PC-3 (cell line): Measurements from ENCODE around the gene CHRNB4. TPM values are rescaled to one million over a fixed set of nuclear protein-coding genes. Genes with fewer than 3 reads are reported as not detected.

ENCODE experiments used
- ATAC-seq: fragments of 200-7000 bp; cut with Tn5 transposase; 2 replicates; pipeline ENCODE4 v1.9.1; 2020; ENCODE audit warnings: mild to moderate bottlenecking, moderate library complexity
- BruUV-seq: library from RNA; stranded (reverse); fragments of 400-500 nt; replicated peaks from 2 replicates; lab custom pipeline; 2021; lab: Mats Ljungman, UMichigan
- CTCF ChIA-PET: fragments of 300-600 bp; sonication (Branson Sonifier 250); formaldehyde crosslinking; loops from one replicate; lab custom pipeline; 2022; ENCODE audit warnings: antibody characterized with exemption; lab: Charles Lee
- POLR2A ChIA-PET: fragments of 300-600 bp; sonication (Branson Sonifier 250); formaldehyde crosslinking; loops from one replicate; lab custom pipeline; 2022; ENCODE audit warnings: antibody characterized with exemption; ENCODE audit not compliant: unreplicated experiment; lab: Charles Lee
- DNase-seq: peaks from one replicate; pipeline ENCODE4 v3.0.0-alpha.2; 2015
- H2AFZ ChIP-seq: fragments of 300-600 bp; sonication (generic); 2 replicates; pipeline ENCODE4 v1.6.0; 2016; ENCODE audit warnings: antibody characterized with exemption, low read length
- H3F3A ChIP-seq: fragments of 300-600 bp; sonication (generic); one replicate; pipeline ENCODE4 v1.6.0; 2017; ENCODE audit warnings: antibody characterized with exemption, low read length, control low read depth, mild to moderate bottlenecking; ENCODE audit not compliant: unreplicated experiment
- H3K27ac ChIP-seq: fragments of 300-600 bp; sonication (generic); 2 replicates; pipeline ENCODE4 v1.5.1; 2016; ENCODE audit warnings: mild to moderate bottlenecking, low read length
- H3K27me3 ChIP-seq: fragments of 300-600 bp; sonication (generic); 2 replicates; pipeline ENCODE4 v1.6.1; 2016; ENCODE audit warnings: low read length, mixed read lengths
- H3K36me3 ChIP-seq: fragments of 300-600 bp; sonication (generic); 2 replicates; pipeline ENCODE4 v1.6.1; 2016; ENCODE audit warnings: low read depth, mixed run types, low read length, mixed read lengths
- H3K4me1 ChIP-seq: fragments of 300-600 bp; sonication (generic); 2 replicates; pipeline ENCODE4 v1.5.1; 2016; ENCODE audit warnings: low read length; ENCODE audit not compliant: insufficient read depth
- H3K4me2 ChIP-seq: fragments of 300-600 bp; sonication (generic); 2 replicates; pipeline ENCODE4 v1.6.0; 2016; ENCODE audit warnings: low read length
- H3K4me3 ChIP-seq: fragments of 300-600 bp; sonication (generic); 2 replicates; pipeline ENCODE4 v1.5.1; 2016; ENCODE audit warnings: mild to moderate bottlenecking, low read length, mixed read lengths
- H3K79me2 ChIP-seq: fragments of 300-600 bp; sonication (generic); 2 replicates; pipeline ENCODE4 v1.6.1; 2017; ENCODE audit warnings: low read length, mixed read lengths
- H3K9ac ChIP-seq: fragments of 300-600 bp; sonication (generic); 2 replicates; pipeline ENCODE4 v1.6.0; 2016; ENCODE audit warnings: mild to moderate bottlenecking, low read length
- H3K9me2 ChIP-seq: fragments of 300-600 bp; sonication (generic); replicated peaks from 2 replicates; pipeline ENCODE4 v1.6.1; 2016; ENCODE audit warnings: mixed run types, low read length, mixed read lengths
- H3K9me3 ChIP-seq: fragments of 300-600 bp; sonication (generic); 2 replicates; pipeline ENCODE4 v1.6.1; 2016; ENCODE audit warnings: low read length, mixed read lengths
- H4K20me1 ChIP-seq: fragments of 300-600 bp; sonication (generic); 2 replicates; pipeline ENCODE4 v1.6.1; 2016; ENCODE audit warnings: low read length, mixed read lengths
- EZH2 ChIP-seq: fragments of 300-600 bp; sonication (generic); IDR thresholded peaks from one replicate; pipeline ENCODE4 v1.6.1; 2017; ENCODE audit warnings: antibody characterized with exemption, mild to moderate bottlenecking, low read length; ENCODE audit not compliant: unreplicated experiment
- EZH2phosphoT487 ChIP-seq: fragments of 300-600 bp; sonication (generic); IDR thresholded peaks from 2 replicates; pipeline ENCODE4 v1.6.1; 2018; ENCODE audit warnings: mild to moderate bottlenecking, antibody characterized with exemption, low read length, borderline replicate concordance
- intact Hi-C: fragments of 100-400 bp; cut with micrococcal nuclease; formaldehyde crosslinking; loops from 2 replicates; pipeline ENCODE4 v1.9.0; 2023
- total RNA-seq: library from RNA; depleted of rRNA; stranded (reverse); fragments of >200 nt; gene quantifications from 2 replicates; pipeline ENCODE4 v1.2.3, GENCODE V29; 2014
- TF ChIP-seq, protein P1 (sequence below): fragments of 300-600 bp; sonication (generic); conservative IDR thresholded peaks from 2 replicates; pipeline ENCODE4 v1.5.1; 2017; ENCODE audit warnings: antibody characterized with exemption, low read depth, mild to moderate bottlenecking, low read length

CHRNB4 gene
- total RNA-seq, 1 experiment from 2014 or later: not detected

DNA sequence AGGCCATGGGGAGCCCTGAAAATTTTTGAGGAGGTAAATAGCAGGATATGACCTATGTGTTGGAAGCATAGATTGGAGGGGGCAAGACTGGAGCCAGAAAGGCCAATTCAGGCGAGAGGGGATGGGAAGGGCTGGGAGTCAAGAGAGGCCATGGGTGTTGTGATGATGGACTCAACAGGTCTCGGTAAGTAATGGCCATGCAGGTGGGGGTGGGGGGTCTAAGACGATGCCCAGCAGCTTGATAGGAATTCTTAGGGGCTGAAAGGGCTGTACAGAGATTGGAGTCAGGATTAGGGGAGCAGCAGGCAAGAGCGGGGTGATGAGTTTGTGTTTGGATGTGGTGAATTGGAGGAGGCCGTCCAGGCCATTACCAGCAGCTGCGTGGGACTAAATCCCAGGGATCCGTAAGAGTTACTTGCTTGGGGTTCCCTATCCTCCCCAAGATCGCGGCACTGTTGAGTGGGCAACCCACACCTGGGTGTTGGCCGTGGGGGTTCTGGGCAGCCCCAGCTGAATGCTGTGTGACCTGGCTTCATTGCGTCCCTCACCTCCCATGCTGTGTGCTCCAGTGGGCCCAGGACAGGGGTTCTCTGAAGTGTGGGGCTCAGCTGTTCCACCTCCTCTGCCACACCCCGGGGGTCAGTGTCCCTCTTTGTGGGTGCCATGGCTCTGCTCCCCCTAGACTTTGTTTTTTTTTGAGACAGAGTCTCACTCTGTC, 41.8 kb upstream of the CHRNB4 start:
- Histone ChIP-seq H3K4me2 (no peak overlapping the region), H3K9me2 (no peaks in the 10 kb centered on the region), H3K27me3 (no peaks in the 10 kb centered on the region), H3K79me2 (no peaks in the 10 kb centered on the region), H3K4me1 (no peaks in the 10 kb centered on the region), H4K20me1 (no peaks in the 10 kb centered on the region), H3K36me3 (no peaks in the 10 kb centered on the region), H3K27ac (no peak overlapping the region), H3F3A (no peaks in the 10 kb centered on the region), H2AFZ (no peak overlapping the region), H3K4me3 (no peak overlapping the region), H3K9ac (no peak overlapping the region), H3K9me3 (no peaks in the 10 kb centered on the region)
- ATAC-seq: no peak
- ChIA-PET POLR2A (no interaction called here), CTCF (no interaction called here)
- intact Hi-C loops: no loop called here
- no peak for DNase-seq
- TF ChIP-seq EZH2 (no peak), EZH2phosphoT487 (no peak)
- TF ChIP-seq, protein P1, sequence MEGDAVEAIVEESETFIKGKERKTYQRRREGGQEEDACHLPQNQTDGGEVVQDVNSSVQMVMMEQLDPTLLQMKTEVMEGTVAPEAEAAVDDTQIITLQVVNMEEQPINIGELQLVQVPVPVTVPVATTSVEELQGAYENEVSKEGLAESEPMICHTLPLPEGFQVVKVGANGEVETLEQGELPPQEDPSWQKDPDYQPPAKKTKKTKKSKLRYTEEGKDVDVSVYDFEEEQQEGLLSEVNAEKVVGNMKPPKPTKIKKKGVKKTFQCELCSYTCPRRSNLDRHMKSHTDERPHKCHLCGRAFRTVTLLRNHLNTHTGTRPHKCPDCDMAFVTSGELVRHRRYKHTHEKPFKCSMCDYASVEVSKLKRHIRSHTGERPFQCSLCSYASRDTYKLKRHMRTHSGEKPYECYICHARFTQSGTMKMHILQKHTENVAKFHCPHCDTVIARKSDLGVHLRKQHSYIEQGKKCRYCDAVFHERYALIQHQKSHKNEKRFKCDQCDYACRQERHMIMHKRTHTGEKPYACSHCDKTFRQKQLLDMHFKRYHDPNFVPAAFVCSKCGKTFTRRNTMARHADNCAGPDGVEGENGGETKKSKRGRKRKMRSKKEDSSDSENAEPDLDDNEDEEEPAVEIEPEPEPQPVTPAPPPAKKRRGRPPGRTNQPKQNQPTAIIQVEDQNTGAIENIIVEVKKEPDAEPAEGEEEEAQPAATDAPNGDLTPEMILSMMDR: no peak
- BruUV-seq: no TSS peak

DNA sequence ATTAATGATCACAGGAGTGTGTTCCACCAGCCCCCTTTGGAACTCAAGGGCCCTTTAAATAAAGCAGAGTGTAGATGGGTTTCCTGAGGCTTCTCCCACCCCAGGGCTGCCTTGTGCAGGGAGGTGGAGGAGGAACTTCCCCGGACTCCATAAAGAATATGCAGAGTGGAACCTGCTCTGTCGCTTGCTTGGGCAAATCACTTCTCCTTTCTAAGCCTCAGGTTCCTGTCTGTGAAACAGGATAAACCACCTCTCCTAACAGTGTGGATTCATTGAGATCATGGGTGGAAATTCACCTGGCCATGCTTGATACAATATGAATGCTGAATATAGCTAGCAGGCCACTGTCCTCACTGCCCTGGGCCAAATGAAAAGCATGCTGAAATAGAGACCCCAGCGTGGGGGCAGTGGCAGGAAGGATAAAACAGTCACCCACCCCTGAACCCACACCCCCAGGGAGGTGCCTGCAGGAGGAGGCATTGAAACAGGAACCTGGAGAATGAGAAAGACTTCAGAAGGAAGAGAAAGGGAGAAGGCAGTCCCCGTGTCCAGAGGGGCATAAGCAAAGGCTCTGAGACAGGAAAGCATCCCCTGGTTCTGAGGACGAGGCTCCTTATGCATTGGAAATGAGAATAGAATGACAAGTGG, 41.1 kb upstream of the CHRNB4 start:
- DNase-seq (no peak), ATAC-seq (no peak)
- Histone ChIP-seq H3K4me2 (no peak overlapping the region), H3K79me2 (no peaks in the 10 kb centered on the region), H3K27ac (no peak overlapping the region), H3K9me2 (no peaks in the 10 kb centered on the region), H3K9me3 (no peaks in the 10 kb centered on the region), H3F3A (no peaks in the 10 kb centered on the region), H3K27me3 (no peaks in the 10 kb centered on the region), H3K9ac (no peak overlapping the region), H3K4me1 (no peaks in the 10 kb centered on the region), H2AFZ (no peak overlapping the region), H4K20me1 (no peaks in the 10 kb centered on the region), H3K4me3 (no peak overlapping the region), H3K36me3 (no peaks in the 10 kb centered on the region)
- ChIA-PET POLR2A (no interaction called here), CTCF (no interaction called here)
- intact Hi-C loops: no loop called here
- no TSS peak for BruUV-seq
- TF ChIP-seq, protein P1: no peak
- TF ChIP-seq EZH2phosphoT487: no peak
- no peak for TF ChIP-seq EZH2
